Left kidney (tissue), 8 donors: ENCODE measurements around the gene HSD17B4. TPM values are rescaled to one million over a fixed set of nuclear protein-coding genes. Genes with fewer than 3 reads are reported as not detected.
"Not testable (repeated sequence)": the region's sequence is repeated elsewhere in the genome, so short reads cannot be mapped to it uniquely, and the experiment has no call there.

Experiments used
- DNase-seq: peaks from one replicate; pipeline ENCODE4 v3.0.0-alpha.2; 2013
- long read RNA-seq, 8 donors: transcript quantifications; one replicate each; lab custom pipeline, GENCODE V29; 2026
- polyA plus RNA-seq: library from polyadenylated mRNA; unstranded; fragments of 120-200 nt; gene quantifications from one replicate; pipeline ENCODE4 v1.2.1, GENCODE V29; 2013; ENCODE audit not compliant: insufficient read length

HSD17B4 gene
- 223 TPM for polyA plus RNA-seq
- long read RNA-seq, donor 1, transcript HSD17B4-201 (24 exons, 2,685 nt): major isoform, 13 of 21 reads
- long read RNA-seq, donor 1, transcript HSD17B4-205 (2 exons, 1,129 nt): minor isoform, 6 of 21 reads
- long read RNA-seq, donor 1, partial matches to known transcripts: 0 of 21 reads
- long read RNA-seq, donor 1, other reads (novel, unspliced or antisense): 0 of 21 reads
- long read RNA-seq, donor 2, transcript HSD17B4-205 (2 exons, 1,129 nt): minor isoform, 11 of 27 reads
- long read RNA-seq, donor 2, transcript HSD17B4-201 (24 exons, 2,685 nt): major isoform, 13 of 27 reads
- long read RNA-seq, donor 2, partial matches to known transcripts: 0 of 27 reads
- long read RNA-seq, donor 2, other reads (novel, unspliced or antisense): 0 of 27 reads
- long read RNA-seq, donor 3, transcript HSD17B4-201 (24 exons, 2,685 nt): major isoform, 11 of 27 reads
- long read RNA-seq, donor 3, transcript HSD17B4-205 (2 exons, 1,129 nt): minor isoform, 6 of 27 reads
- long read RNA-seq, donor 3, partial matches to known transcripts: 5 of 27 reads
- long read RNA-seq, donor 3, other reads (novel, unspliced or antisense): 0 of 27 reads
- long read RNA-seq, donor 4, partial matches to known transcripts: 6 of 8 reads
- long read RNA-seq, donor 4, other reads (novel, unspliced or antisense): 0 of 8 reads
- long read RNA-seq, donor 5, transcript HSD17B4-201 (24 exons, 2,685 nt): major isoform, 30 of 50 reads
- long read RNA-seq, donor 5, partial matches to known transcripts: 7 of 50 reads
- long read RNA-seq, donor 5, other reads (novel, unspliced or antisense): 5 of 50 reads
- long read RNA-seq, donor 6, transcript HSD17B4-201 (24 exons, 2,685 nt): major isoform, 13 of 40 reads
- long read RNA-seq, donor 6, partial matches to known transcripts: 17 of 40 reads
- long read RNA-seq, donor 6, other reads (novel, unspliced or antisense): 0 of 40 reads
- long read RNA-seq, donor 7, transcript HSD17B4-205 (2 exons, 1,129 nt): minor isoform, 9 of 50 reads
- long read RNA-seq, donor 7, transcript HSD17B4-201 (24 exons, 2,685 nt): major isoform, 28 of 50 reads
- long read RNA-seq, donor 7, partial matches to known transcripts: 7 of 50 reads
- long read RNA-seq, donor 7, other reads (novel, unspliced or antisense): 0 of 50 reads
- long read RNA-seq, donor 8, transcript HSD17B4-201 (24 exons, 2,685 nt): major isoform, 9 of 14 reads
- long read RNA-seq, donor 8, transcript HSD17B4-205 (2 exons, 1,129 nt): minor isoform, 5 of 14 reads
- long read RNA-seq, donor 8, partial matches to known transcripts: 0 of 14 reads
- long read RNA-seq, donor 8, other reads (novel, unspliced or antisense): 0 of 14 reads

- DNase-seq: peak; percentile 90
Measured at GRCh38 chr5:119452373-119453039, at the start of gene HSD17B4. HSD17B4 (plus strand) TSS chr5:119452497; CDS start chr5:119452576, 79 bp downstream.

GRCh38 chr5:119402555-119402954 is 49.7 kb upstream of the HSD17B4 start:
- no peak for DNase-seq

GRCh38 chr5:119404033-119404432 is 48.3 kb upstream of the HSD17B4 start:
- DNase-seq: no peak

GRCh38 chr5:119405419-119405818 is 46.9 kb upstream of the HSD17B4 start:
- DNase-seq: no peak

- no peak for DNase-seq
Measured at GRCh38 chr5:119406551-119407110, 45.7 kb upstream of the HSD17B4 start.

GRCh38 chr5:119409235-119409815 is 43.0 kb upstream of the HSD17B4 start:
- DNase-seq: no peak

- DNase-seq: no peak
Measured at GRCh38 chr5:119410448-119411159, 41.7 kb upstream of the HSD17B4 start.

- DNase-seq: peak; percentile 86
Measured at GRCh38 chr5:119411361-119412278, 40.7 kb upstream of the HSD17B4 start.

GRCh38 chr5:119412279-119413227 is 39.7 kb upstream of the HSD17B4 start:
- DNase-seq: no peak

- DNase-seq: not testable (repeated sequence)
Measured at GRCh38 chr5:119414124-119414734, 38.1 kb upstream of the HSD17B4 start.

GRCh38 chr5:119417891-119418605 is 34.2 kb upstream of the HSD17B4 start:
- no peak for DNase-seq

GRCh38 chr5:119418606-119419100 is 33.6 kb upstream of the HSD17B4 start:
- no peak for DNase-seq

GRCh38 chr5:119420169-119420568 is 32.1 kb upstream of the HSD17B4 start:
- no peak for DNase-seq

- DNase-seq: no peak
Measured at GRCh38 chr5:119426057-119426456, 26.2 kb upstream of the HSD17B4 start.

- DNase-seq: no peak
Measured at GRCh38 chr5:119427060-119427459, 25.2 kb upstream of the HSD17B4 start.

- not testable (repeated sequence) for DNase-seq
Measured at GRCh38 chr5:119427596-119427995, 24.7 kb upstream of the HSD17B4 start.
